Hepatocyte (in vitro differentiated cells): ENCODE results near the gene TEX22.

Experiments used
- EZH2phosphoT487 ChIP-seq: fragments of 200-600 bp; sonication (generic); IDR thresholded peaks from one replicate; pipeline ENCODE4 v1.6.1; 2018; ENCODE audit warnings: antibody characterized with exemption, mild to moderate bottlenecking, low read depth, moderate library complexity; ENCODE audit not compliant: unreplicated experiment, severe bottlenecking
- TF ChIP-seq, protein P1 (sequence below): fragments of 200-600 bp; sonication (generic); IDR thresholded peaks from 2 replicates; pipeline ENCODE4 v1.5.1; 2016; ENCODE audit warnings: antibody characterized with exemption, mild to moderate bottlenecking; ENCODE audit not compliant: poor library complexity

DNA sequence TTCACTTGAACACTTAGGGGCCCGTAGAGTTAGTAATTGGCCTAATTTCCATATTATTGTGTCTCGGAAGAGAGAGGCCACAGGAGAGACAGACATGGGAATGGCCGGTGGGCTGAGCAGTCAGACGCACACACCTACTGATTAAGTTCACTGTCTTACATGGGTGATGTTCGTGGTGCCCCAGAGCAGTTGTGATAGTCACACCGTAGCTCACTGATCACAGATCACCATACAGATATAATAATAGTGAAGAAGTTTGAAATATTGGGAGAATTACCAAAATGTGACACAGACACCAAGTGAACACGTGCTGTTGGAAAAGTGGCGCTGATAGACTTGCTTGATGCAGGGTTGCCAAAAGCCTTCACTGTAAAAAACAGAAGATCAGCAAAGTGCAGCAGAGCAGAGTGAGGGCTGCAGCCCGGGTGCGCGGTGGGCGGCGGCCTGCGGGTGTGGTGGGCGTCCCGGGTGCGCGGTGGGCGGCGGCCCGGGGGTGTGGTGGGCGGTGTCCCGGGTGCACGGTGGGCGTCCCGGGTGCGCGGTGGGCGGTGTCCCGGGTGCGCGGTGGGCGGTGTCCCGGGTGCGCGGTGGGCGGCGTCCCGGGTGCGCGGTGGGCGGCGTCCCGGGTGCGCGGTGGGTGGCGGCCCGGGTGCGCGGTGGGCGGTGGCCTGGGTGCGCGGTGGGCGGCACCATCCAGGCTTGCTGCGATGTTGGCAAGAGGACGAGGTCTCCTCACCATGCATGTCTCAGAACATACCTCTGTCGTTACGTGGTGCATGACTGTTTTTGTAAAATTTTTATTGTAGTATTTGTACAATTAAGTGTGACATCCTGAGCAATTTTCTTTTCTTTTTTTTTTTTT, 34.3 kb upstream of the TEX22 start:
- TF ChIP-seq, protein P1, sequence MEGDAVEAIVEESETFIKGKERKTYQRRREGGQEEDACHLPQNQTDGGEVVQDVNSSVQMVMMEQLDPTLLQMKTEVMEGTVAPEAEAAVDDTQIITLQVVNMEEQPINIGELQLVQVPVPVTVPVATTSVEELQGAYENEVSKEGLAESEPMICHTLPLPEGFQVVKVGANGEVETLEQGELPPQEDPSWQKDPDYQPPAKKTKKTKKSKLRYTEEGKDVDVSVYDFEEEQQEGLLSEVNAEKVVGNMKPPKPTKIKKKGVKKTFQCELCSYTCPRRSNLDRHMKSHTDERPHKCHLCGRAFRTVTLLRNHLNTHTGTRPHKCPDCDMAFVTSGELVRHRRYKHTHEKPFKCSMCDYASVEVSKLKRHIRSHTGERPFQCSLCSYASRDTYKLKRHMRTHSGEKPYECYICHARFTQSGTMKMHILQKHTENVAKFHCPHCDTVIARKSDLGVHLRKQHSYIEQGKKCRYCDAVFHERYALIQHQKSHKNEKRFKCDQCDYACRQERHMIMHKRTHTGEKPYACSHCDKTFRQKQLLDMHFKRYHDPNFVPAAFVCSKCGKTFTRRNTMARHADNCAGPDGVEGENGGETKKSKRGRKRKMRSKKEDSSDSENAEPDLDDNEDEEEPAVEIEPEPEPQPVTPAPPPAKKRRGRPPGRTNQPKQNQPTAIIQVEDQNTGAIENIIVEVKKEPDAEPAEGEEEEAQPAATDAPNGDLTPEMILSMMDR = no peak
- TF ChIP-seq EZH2phosphoT487 = no peak
